GM18505 (cell line): Measurements from ENCODE around the gene CAMTA2.

Source experiments
- ATAC-seq: cut with Tn5 transposase; IDR thresholded peaks from one replicate; pipeline ENCODE4 v1.9.1; 2021; ENCODE audit not compliant: unreplicated experiment
- POLR2A ChIP-seq: IDR thresholded peaks from 4 replicates; pipeline ENCODE4 v1.6.1; 2011; ENCODE audit warnings: borderline replicate concordance; ENCODE audit not compliant: insufficient read depth, insufficient read length; ENCODE audit errors: extremely low read depth

The CAMTA2 gene

GRCh38 chr17:5022171-5022711, 34.8 kb upstream of the CAMTA2 start:
- no peak for TF ChIP-seq POLR2A
- ATAC-seq = no peak

GRCh38 chr17:5020502-5021023, 33.1 kb upstream of the CAMTA2 start:
- ATAC-seq = no peak
- TF ChIP-seq POLR2A = no peak

- TF ChIP-seq POLR2A = no peak
These were observed 32.0 kb upstream of the CAMTA2 start for GRCh38 chr17:5019475-5019956.

GRCh38 chr17:5014357-5014756, 26.9 kb upstream of the CAMTA2 start:
- ATAC-seq = no peak
- TF ChIP-seq POLR2A = no peak

More at GRCh38 chr17:5019475-5019956, 32.0 kb upstream of the CAMTA2 start:
- no peak for ATAC-seq

GRCh38 chr17:5011928-5012327, 24.5 kb upstream of the CAMTA2 start:
- no peak for TF ChIP-seq POLR2A
- no peak for ATAC-seq

- no peak for TF ChIP-seq POLR2A
- ATAC-seq = no peak
These were observed 15.9 kb upstream of the CAMTA2 start for GRCh38 chr17:5003214-5003867.

- no peak for TF ChIP-seq POLR2A
- ATAC-seq = no peak
These were observed 14.8 kb upstream of the CAMTA2 start for GRCh38 chr17:5002121-5002788.

GRCh38 chr17:5000237-5000639, 12.8 kb upstream of the CAMTA2 start:
- TF ChIP-seq POLR2A = no peak
- no peak for ATAC-seq

GRCh38 chr17:4999430-5000093, 12.1 kb upstream of the CAMTA2 start:
- TF ChIP-seq POLR2A = no peak
- ATAC-seq = no peak

- no peak for ATAC-seq
- no peak for TF ChIP-seq POLR2A
These were observed 11.4 kb upstream of the CAMTA2 start for GRCh38 chr17:4998732-4999429.

GRCh38 chr17:4998027-4998731, 10.7 kb upstream of the CAMTA2 start:
- TF ChIP-seq POLR2A = peak; percentile 9
- ATAC-seq = peak; percentile 13

- TF ChIP-seq POLR2A = peak; percentile 40
- peak; percentile 77 for ATAC-seq
These were observed 10.0 kb upstream of the CAMTA2 start, which contains the start of the genes INCA1 and KIF1C for GRCh38 chr17:4997302-4998026. Gene INCA1 (minus strand): TSS chr17:4997522. CDS start chr17:4994437, 3,085 bp downstream. Gene KIF1C (plus strand): TSS chr17:4997950. CDS start chr17:5000247, 2,297 bp downstream.

GRCh38 chr17:4994081-4994595, 6.7 kb upstream of the CAMTA2 start:
- TF ChIP-seq POLR2A = no peak
- no peak for ATAC-seq
